Liver (tissue), 9 donors: ENCODE data around the gene ZNF146. TPM values are rescaled to one million over a fixed set of nuclear protein-coding genes. Genes with fewer than 3 reads are reported as not detected.

Source experiments
- DNase-seq: peaks from one replicate; pipeline ENCODE4 v3.0.0-alpha.2; 2017; ENCODE audit warnings: low spot score
- H3K27ac ChIP-seq, 2 donors: one replicate each; pipeline ENCODE4 v1.7.0; 2013; ENCODE audit warnings: inconsistent platforms in 2 of 2, low read length in 2 of 2, control low read depth in 1 of 2, low read depth in 1 of 2, mild to moderate bottlenecking in 1 of 2
- H3K27me3 ChIP-seq, 4 donors: one replicate each; pipeline versions ENCODE4 v1.6.1 to v1.7.0; 2013; ENCODE audit warnings: low read length in 3 of 4, inconsistent platforms in 1 of 4, mild to moderate bottlenecking in 1 of 4, moderate library complexity in 1 of 4; ENCODE audit not compliant: control insufficient read depth in 4 of 4, insufficient read depth in 4 of 4
- H3K36me3 ChIP-seq, 4 donors: one replicate each; pipeline versions ENCODE4 v1.6.1 to v1.7.0; 2013; ENCODE audit warnings: low read length in 3 of 4, mild to moderate bottlenecking in 3 of 4, low read depth in 1 of 4, moderate library complexity in 1 of 4; ENCODE audit not compliant: control insufficient read depth in 4 of 4, insufficient read depth in 3 of 4
- H3K4me1 ChIP-seq, 4 donors: one replicate each; pipeline versions ENCODE4 v1.6.1 to v1.7.0; 2013; ENCODE audit warnings: low read length in 3 of 4, mild to moderate bottlenecking in 3 of 4, moderate library complexity in 1 of 4; ENCODE audit not compliant: control insufficient read depth in 4 of 4, insufficient read depth in 4 of 4
- H3K4me3 ChIP-seq, 3 donors: one replicate each; pipeline versions ENCODE4 v1.6.1 to v1.7.0; 2013; ENCODE audit warnings: low read length in 3 of 3, control low read depth in 1 of 3, low read depth in 1 of 3, mild to moderate bottlenecking in 1 of 3
- H3K9ac ChIP-seq, 2 donors: one replicate each; pipeline ENCODE4 v1.7.0; 2013; ENCODE audit warnings: low read length in 2 of 2, mild to moderate bottlenecking in 2 of 2, moderate library complexity in 2 of 2, control low read depth in 1 of 2, low read depth in 1 of 2
- H3K9me3 ChIP-seq, 4 donors: one replicate each; pipeline versions ENCODE4 v1.6.1 to v1.7.0; 2013; ENCODE audit warnings: low read length in 3 of 4; ENCODE audit not compliant: control insufficient read depth in 4 of 4
- ATF3 ChIP-seq: IDR thresholded peaks from 2 replicates; pipeline ENCODE4 v1.6.1; 2016; ENCODE audit warnings: antibody characterized with exemption
- EGR1 ChIP-seq, 2 donors: IDR thresholded peaks; 2 replicates each; pipeline ENCODE4 v1.6.1; 2016 to 2018; ENCODE audit warnings: antibody characterized with exemption in 2 of 2, low read depth in 2 of 2
- FOXA1 ChIP-seq: IDR thresholded peaks from 2 replicates; pipeline ENCODE4 v1.6.1; 2016; ENCODE audit warnings: antibody characterized with exemption
- FOXA2 ChIP-seq: IDR thresholded peaks from 2 replicates; pipeline ENCODE4 v1.6.1; 2016; ENCODE audit warnings: antibody characterized with exemption
- GABPA ChIP-seq, 2 donors: IDR thresholded peaks in 1 of 2; conservative IDR thresholded peaks in 1 of 2; 2 replicates each; pipeline ENCODE4 v1.6.1; 2016; ENCODE audit warnings: antibody characterized with exemption in 2 of 2, mild to moderate bottlenecking in 1 of 2, moderate library complexity in 1 of 2
- HNF4A ChIP-seq, 2 donors: conservative IDR thresholded peaks; 2 replicates each; pipeline ENCODE4 v1.6.1; 2016; ENCODE audit warnings: antibody characterized with exemption in 2 of 2, mild to moderate bottlenecking in 2 of 2
- HNF4G ChIP-seq: IDR thresholded peaks from 2 replicates; pipeline ENCODE4 v1.6.1; 2016; ENCODE audit warnings: antibody characterized with exemption
- JUND ChIP-seq, 2 donors: IDR thresholded peaks; 2 replicates each; pipeline ENCODE4 v1.6.1; 2016; ENCODE audit warnings: antibody characterized with exemption in 2 of 2
- MAX ChIP-seq: IDR thresholded peaks from 2 replicates; pipeline ENCODE4 v1.6.1; 2016; ENCODE audit warnings: antibody characterized with exemption
- NR2F2 ChIP-seq: IDR thresholded peaks from 2 replicates; pipeline ENCODE4 v1.6.1; 2016; ENCODE audit warnings: antibody characterized with exemption
- RAD21 ChIP-seq, 2 donors: IDR thresholded peaks; 2 replicates each; pipeline ENCODE4 v1.6.1; 2016; ENCODE audit warnings: antibody characterized with exemption in 2 of 2, mild to moderate bottlenecking in 2 of 2
- TAF1 ChIP-seq: conservative IDR thresholded peaks from 2 replicates; pipeline ENCODE4 v1.6.1; 2016; ENCODE audit warnings: antibody characterized with exemption, mild to moderate bottlenecking
- YY1 ChIP-seq: IDR thresholded peaks from 2 replicates; pipeline ENCODE4 v1.6.1; 2016; ENCODE audit warnings: antibody characterized with exemption, mild to moderate bottlenecking
- ZBTB33 ChIP-seq: IDR thresholded peaks from 2 replicates; pipeline ENCODE4 v1.6.1; 2016; ENCODE audit warnings: antibody characterized with exemption
- WGBS: extraction: QIAGEN DNeasy Blood & Tissue Kit; methylation state at CpG from one replicate; pipeline ENCODE4 v1.1.7; 2013; 5-methylcytosine and 5-hydroxymethylcytosine counted together
- polyA plus RNA-seq, 2 donors: library from polyadenylated mRNA; stranded (reverse) in 1 of 2; unstranded in 1 of 2; fragments of 200-250 nt in 1 of 2; fragments of >200 nt in 1 of 2; fragmentation: Nextera tagmentation in 1 of 2; extraction: Ambion mirVana in 1 of 2; gene quantifications; one replicate each; pipeline versions ENCODE4 v1.2.1 to v1.2.3, GENCODE V29; 2013 to 2015
- total RNA-seq, 2 donors: library from RNA; depleted of rRNA; stranded (reverse); fragments of >200 nt; gene quantifications; one replicate each; pipeline ENCODE4 v1.2.3, GENCODE V29; 2014
- TF ChIP-seq, protein P1 (sequence below): fragments of 150-350 bp; IDR thresholded peaks from 2 replicates; pipeline ENCODE4 v1.5.1; 2017; ENCODE audit warnings: improper control_type of control experiment, low read depth, low read length; ENCODE audit not compliant: missing input control
- TF ChIP-seq, protein P2 (sequence below): IDR thresholded peaks from 2 replicates; pipeline ENCODE4 v1.6.1; 2016; ENCODE audit warnings: antibody characterized with exemption, mild to moderate bottlenecking
- donor health status: healthy.
- donor health status: healthy.
- donor health status: healthy.
- donor health status: healthy.
- donor health status: healthy.

ZNF146 gene
- total and polyA plus RNA-seq, 4 donors: 16.6 to 48.6 (median 24.1) TPM

DNA sequence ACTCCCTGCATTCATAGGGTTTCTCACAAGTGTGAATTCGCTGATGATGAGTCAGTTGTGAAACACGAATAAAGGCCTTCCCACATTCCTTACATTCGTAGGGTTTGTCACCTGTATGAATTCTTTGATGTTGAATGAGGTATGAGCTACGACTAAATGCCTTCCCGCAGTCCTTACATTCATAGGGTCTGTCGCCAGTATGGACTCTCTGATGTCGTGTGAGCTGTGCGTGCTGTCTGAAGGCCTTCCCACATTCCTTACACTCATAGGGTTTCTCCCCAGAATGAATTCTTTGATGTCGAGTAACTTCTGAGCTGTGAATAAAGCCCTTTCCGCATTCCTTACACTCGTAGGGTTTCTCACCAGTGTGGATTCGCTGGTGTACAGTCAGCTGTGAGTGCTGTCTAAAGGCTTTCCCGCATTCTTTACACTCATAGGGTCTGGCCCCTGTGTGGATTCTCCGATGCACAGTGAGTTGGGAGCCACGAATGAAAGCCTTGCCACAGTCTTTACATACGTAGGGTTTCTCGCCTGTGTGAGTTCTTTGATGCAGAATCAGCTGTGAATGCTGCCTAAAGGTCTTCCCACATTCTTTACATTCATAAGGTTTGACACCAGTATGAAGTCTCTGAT lies 32.2 kb upstream of the ZNF146 start:
- TF ChIP-seq NR2F2: no peak
- TF ChIP-seq, protein P1, sequence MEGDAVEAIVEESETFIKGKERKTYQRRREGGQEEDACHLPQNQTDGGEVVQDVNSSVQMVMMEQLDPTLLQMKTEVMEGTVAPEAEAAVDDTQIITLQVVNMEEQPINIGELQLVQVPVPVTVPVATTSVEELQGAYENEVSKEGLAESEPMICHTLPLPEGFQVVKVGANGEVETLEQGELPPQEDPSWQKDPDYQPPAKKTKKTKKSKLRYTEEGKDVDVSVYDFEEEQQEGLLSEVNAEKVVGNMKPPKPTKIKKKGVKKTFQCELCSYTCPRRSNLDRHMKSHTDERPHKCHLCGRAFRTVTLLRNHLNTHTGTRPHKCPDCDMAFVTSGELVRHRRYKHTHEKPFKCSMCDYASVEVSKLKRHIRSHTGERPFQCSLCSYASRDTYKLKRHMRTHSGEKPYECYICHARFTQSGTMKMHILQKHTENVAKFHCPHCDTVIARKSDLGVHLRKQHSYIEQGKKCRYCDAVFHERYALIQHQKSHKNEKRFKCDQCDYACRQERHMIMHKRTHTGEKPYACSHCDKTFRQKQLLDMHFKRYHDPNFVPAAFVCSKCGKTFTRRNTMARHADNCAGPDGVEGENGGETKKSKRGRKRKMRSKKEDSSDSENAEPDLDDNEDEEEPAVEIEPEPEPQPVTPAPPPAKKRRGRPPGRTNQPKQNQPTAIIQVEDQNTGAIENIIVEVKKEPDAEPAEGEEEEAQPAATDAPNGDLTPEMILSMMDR: no peak
- no peak for TF ChIP-seq HNF4G
- TF ChIP-seq, protein P2, sequence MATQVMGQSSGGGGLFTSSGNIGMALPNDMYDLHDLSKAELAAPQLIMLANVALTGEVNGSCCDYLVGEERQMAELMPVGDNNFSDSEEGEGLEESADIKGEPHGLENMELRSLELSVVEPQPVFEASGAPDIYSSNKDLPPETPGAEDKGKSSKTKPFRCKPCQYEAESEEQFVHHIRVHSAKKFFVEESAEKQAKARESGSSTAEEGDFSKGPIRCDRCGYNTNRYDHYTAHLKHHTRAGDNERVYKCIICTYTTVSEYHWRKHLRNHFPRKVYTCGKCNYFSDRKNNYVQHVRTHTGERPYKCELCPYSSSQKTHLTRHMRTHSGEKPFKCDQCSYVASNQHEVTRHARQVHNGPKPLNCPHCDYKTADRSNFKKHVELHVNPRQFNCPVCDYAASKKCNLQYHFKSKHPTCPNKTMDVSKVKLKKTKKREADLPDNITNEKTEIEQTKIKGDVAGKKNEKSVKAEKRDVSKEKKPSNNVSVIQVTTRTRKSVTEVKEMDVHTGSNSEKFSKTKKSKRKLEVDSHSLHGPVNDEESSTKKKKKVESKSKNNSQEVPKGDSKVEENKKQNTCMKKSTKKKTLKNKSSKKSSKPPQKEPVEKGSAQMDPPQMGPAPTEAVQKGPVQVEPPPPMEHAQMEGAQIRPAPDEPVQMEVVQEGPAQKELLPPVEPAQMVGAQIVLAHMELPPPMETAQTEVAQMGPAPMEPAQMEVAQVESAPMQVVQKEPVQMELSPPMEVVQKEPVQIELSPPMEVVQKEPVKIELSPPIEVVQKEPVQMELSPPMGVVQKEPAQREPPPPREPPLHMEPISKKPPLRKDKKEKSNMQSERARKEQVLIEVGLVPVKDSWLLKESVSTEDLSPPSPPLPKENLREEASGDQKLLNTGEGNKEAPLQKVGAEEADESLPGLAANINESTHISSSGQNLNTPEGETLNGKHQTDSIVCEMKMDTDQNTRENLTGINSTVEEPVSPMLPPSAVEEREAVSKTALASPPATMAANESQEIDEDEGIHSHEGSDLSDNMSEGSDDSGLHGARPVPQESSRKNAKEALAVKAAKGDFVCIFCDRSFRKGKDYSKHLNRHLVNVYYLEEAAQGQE: no peak
- TF ChIP-seq ATF3: no peak
- TF ChIP-seq HNF4A (conservative IDR thresholded peaks at IDR 0.05): no peak
- TF ChIP-seq RAD21 (IDR thresholded peaks at IDR 0.05): no peak
- TF ChIP-seq GABPA (IDR thresholded peaks at IDR 0.05 in 1 of 2, conservative IDR thresholded peaks at IDR 0.05 in 1 of 2): no peak
- no peak for TF ChIP-seq MAX
- TF ChIP-seq EGR1 (IDR thresholded peaks at IDR 0.05; ENCODE audit: low read depth in 2 of 2): no peak
- no peak for TF ChIP-seq YY1
- no peak for TF ChIP-seq FOXA1
- TF ChIP-seq FOXA2: no peak
- no peak for TF ChIP-seq ZBTB33
- TF ChIP-seq JUND (IDR thresholded peaks at IDR 0.05): no peak
- no peak for TF ChIP-seq TAF1
- H3K4me3 ChIP-seq: no peak overlapping the region
- no peaks in the 10 kb centered on the region for H3K9me3 ChIP-seq
- no peak for DNase-seq
- H3K9ac ChIP-seq: no peak overlapping the region
- 94% methylated on average over 17 of the region's 17 CpGs for WGBS
- no peaks in the 10 kb centered on the region for H3K4me1 ChIP-seq
- no peaks in the 10 kb centered on the region for H3K27me3 ChIP-seq
- no peak overlapping the region for H3K27ac ChIP-seq
- H3K36me3 ChIP-seq: peaks cover 0 to 13% (median 12%) of the 10 kb centered on the region in 4 donors
